Activated CD8-positive, alpha-beta T cell treated with anti-CD3 and anti-CD28 coated beads, Interleukin-2, amount 10 ng/mL, durations not matched to agents 7 days and 5 days (primary cell): ENCODE data around the gene SLC25A26. TPM values are rescaled to one million over a fixed set of nuclear protein-coding genes. Genes with fewer than 3 reads are reported as not detected.

Source experiments
- ATAC-seq: fragments of 150-1000 bp; cut with Tn5 transposase; one replicate; pipeline ENCODE4 v1.10.0; 2021; ENCODE audit warnings: moderate library complexity
- CTCF ChIA-PET: fragments of 350-600 bp; sonication (Branson Sonifier 250); formaldehyde crosslinking; loops from one replicate; lab custom pipeline; 2021; ENCODE audit warnings: antibody characterized with exemption; lab: Charles Lee
- POLR2A ChIA-PET: fragments of 350-600 bp; sonication (Branson Sonifier 250); formaldehyde crosslinking; loops from one replicate; lab custom pipeline; 2021; ENCODE audit warnings: antibody characterized with exemption; lab: Charles Lee
- DNase-seq: peaks from one replicate; pipeline ENCODE4 v3.0.0-alpha.2; 2020
- H3K27ac Mint-ChIP-seq: one replicate; pipeline ENCODE4 v1.8.0; 2021; ENCODE audit warnings: mild to moderate bottlenecking, mixed read lengths
- H3K27me3 Mint-ChIP-seq: one replicate; pipeline ENCODE4 v1.8.0; 2021; ENCODE audit warnings: low read depth, mixed read lengths
- H3K36me3 Mint-ChIP-seq: one replicate; pipeline ENCODE4 v1.8.0; 2021; ENCODE audit warnings: low read depth, mixed read lengths
- H3K4me1 Mint-ChIP-seq: one replicate; pipeline ENCODE4 v1.8.0; 2021; ENCODE audit warnings: low read depth, mixed read lengths
- H3K4me3 Mint-ChIP-seq: one replicate; pipeline ENCODE4 v1.8.0; 2021; ENCODE audit warnings: mild to moderate bottlenecking, mixed read lengths
- H3K9me3 Mint-ChIP-seq: one replicate; pipeline ENCODE4 v1.8.0; 2022; ENCODE audit warnings: mixed read lengths; ENCODE audit not compliant: insufficient read depth
- total RNA-seq, 2 experiments: library from RNA; stranded (reverse); gene quantifications; one replicate each; pipeline ENCODE4 v1.2.3, GENCODE V29; 2021

SLC25A26 gene
- total RNA-seq, 2 experiments from 2014 or later = 14.2 to 14.3 TPM

GRCh38 chr3:66256806-66257205 lies 36.0 kb downstream of the SLC25A26 start:
- H3K27me3 Mint-ChIP-seq = no peaks in the 10 kb centered on the region
- ChIA-PET POLR2A (no interaction called here), CTCF (interaction anchor here (2.0 kb wide), 1 partner anchor 566 kb away, joined by 10 read pairs; no protein-coding TSS in a partner anchor)
- no peaks in the 10 kb centered on the region for H3K9me3 Mint-ChIP-seq
- no peak for ATAC-seq
- DNase-seq = no peak
- H3K4me3 Mint-ChIP-seq = no peak overlapping the region
- no peak overlapping the region for H3K27ac Mint-ChIP-seq
- no peaks in the 10 kb centered on the region for H3K36me3 Mint-ChIP-seq
- H3K4me1 Mint-ChIP-seq = no peaks in the 10 kb centered on the region

GRCh38 chr3:66259566-66260255 lies 38.9 kb downstream of the SLC25A26 start:
- CTCF ChIA-PET = interaction anchor here (0.8 to 2.5 kb wide), 2 partner anchors 8 to 712 kb away, joined by 3 to 5 read pairs; no protein-coding TSS in a partner anchor
- no peak for ATAC-seq
- DNase-seq = no peak
- Mint-ChIP-seq H3K36me3 (no peaks in the 10 kb centered on the region), H3K4me1 (no peaks in the 10 kb centered on the region), H3K27ac (no peak overlapping the region), H3K9me3 (no peaks in the 10 kb centered on the region), H3K27me3 (no peaks in the 10 kb centered on the region), H3K4me3 (no peak overlapping the region)
- POLR2A ChIA-PET = no interaction called here

- ChIA-PET POLR2A (no interaction called here), CTCF (interaction anchor here (2.5 kb wide), 1 partner anchor 9 kb away, joined by 5 read pairs; no protein-coding TSS in a partner anchor)
- no peaks in the 10 kb centered on the region for H3K9me3 Mint-ChIP-seq
- DNase-seq (no peak), ATAC-seq (no peak)
- H3K27ac Mint-ChIP-seq = no peak overlapping the region
- H3K27me3 Mint-ChIP-seq = no peaks in the 10 kb centered on the region
- no peak overlapping the region for H3K4me3 Mint-ChIP-seq
- no peaks in the 10 kb centered on the region for H3K4me1 Mint-ChIP-seq
- H3K36me3 Mint-ChIP-seq = no peaks in the 10 kb centered on the region
Observed at GRCh38 chr3:66260431-66260830, 39.6 kb downstream of the SLC25A26 start.

- Mint-ChIP-seq H3K36me3 (no peaks in the 10 kb centered on the region), H3K4me1 (no peaks in the 10 kb centered on the region), H3K27me3 (no peaks in the 10 kb centered on the region), H3K9me3 (no peaks in the 10 kb centered on the region), H3K4me3 (no peak overlapping the region), H3K27ac (no peak overlapping the region)
- POLR2A ChIA-PET = no interaction called here
- DNase-seq (no peak), ATAC-seq (no peak)
- CTCF ChIA-PET = interaction anchor here (0.7 to 2.5 kb wide), 3 partner anchors 10 to 561 kb away, joined by 3 to 5 read pairs (median 4); no protein-coding TSS in a partner anchor
Observed at GRCh38 chr3:66261355-66261754, 40.6 kb downstream of the SLC25A26 start.

- no peaks in the 10 kb centered on the region for H3K4me1 Mint-ChIP-seq
- no peak overlapping the region for H3K27ac Mint-ChIP-seq
- CTCF ChIA-PET = interaction anchor here (1.0 to 4.1 kb wide), 2 partner anchors 12 to 551 kb away, joined by 3 to 16 read pairs; no protein-coding TSS in a partner anchor
- H3K9me3 Mint-ChIP-seq = no peaks in the 10 kb centered on the region
- H3K36me3 Mint-ChIP-seq = no peaks in the 10 kb centered on the region
- no peak overlapping the region for H3K4me3 Mint-ChIP-seq
- DNase-seq (no peak), ATAC-seq (no peak)
- H3K27me3 Mint-ChIP-seq = no peaks in the 10 kb centered on the region
- POLR2A ChIA-PET = no interaction called here
Observed at GRCh38 chr3:66265649-66266048, 44.8 kb downstream of the SLC25A26 start.

GRCh38 chr3:66266551-66266950 lies 45.8 kb downstream of the SLC25A26 start:
- Mint-ChIP-seq H3K27me3 (no peaks in the 10 kb centered on the region), H3K36me3 (no peaks in the 10 kb centered on the region), H3K4me1 (no peaks in the 10 kb centered on the region), H3K4me3 (no peak overlapping the region), H3K27ac (no peak overlapping the region), H3K9me3 (no peaks in the 10 kb centered on the region)
- ChIA-PET CTCF (interaction anchor here (0.7 to 1.1 kb wide), 2 partner anchors 10 to 555 kb away, joined by 3 read pairs; no protein-coding TSS in a partner anchor), POLR2A (no interaction called here)
- ATAC-seq (no peak), DNase-seq (no peak)

GRCh38 chr3:66267031-66267430 lies 46.2 kb downstream of the SLC25A26 start:
- H3K4me1 Mint-ChIP-seq = no peaks in the 10 kb centered on the region
- ATAC-seq = no peak
- no peaks in the 10 kb centered on the region for H3K36me3 Mint-ChIP-seq
- H3K9me3 Mint-ChIP-seq = no peaks in the 10 kb centered on the region
- H3K27me3 Mint-ChIP-seq = no peaks in the 10 kb centered on the region
- DNase-seq = no peak
- POLR2A ChIA-PET = no interaction called here
- H3K27ac Mint-ChIP-seq = no peak overlapping the region
- no peak overlapping the region for H3K4me3 Mint-ChIP-seq
- CTCF ChIA-PET = interaction anchor here (0.7 to 1.1 kb wide), 3 partner anchors 11 to 555 kb away, joined by 3 read pairs; no protein-coding TSS in a partner anchor

GRCh38 chr3:66267906-66268305 lies 47.1 kb downstream of the SLC25A26 start:
- Mint-ChIP-seq H3K36me3 (peaks cover 6% of the 10 kb centered on the region), H3K27me3 (no peaks in the 10 kb centered on the region), H3K9me3 (no peaks in the 10 kb centered on the region), H3K4me1 (no peaks in the 10 kb centered on the region), H3K4me3 (no peak overlapping the region), H3K27ac (no peak overlapping the region)
- ATAC-seq (no peak), DNase-seq (no peak)
- CTCF ChIA-PET = interaction anchor here (0.8 to 1.1 kb wide), 2 partner anchors 12 to 110 kb away, joined by 3 read pairs; no protein-coding TSS in a partner anchor
- POLR2A ChIA-PET = no interaction called here

GRCh38 chr3:66268864-66269263 lies 48.1 kb downstream of the SLC25A26 start:
- CTCF ChIA-PET = interaction anchor here (1.1 to 2.5 kb wide), 3 partner anchors 15 to 553 kb away, joined by 3 to 12 read pairs (median 3); no protein-coding TSS in a partner anchor
- no peaks in the 10 kb centered on the region for H3K9me3 Mint-ChIP-seq

GRCh38 chr3:66269411-66269810 lies 48.6 kb downstream of the SLC25A26 start:
- POLR2A ChIA-PET = no interaction called here
- Mint-ChIP-seq H3K4me1 (no peaks in the 10 kb centered on the region), H3K9me3 (no peaks in the 10 kb centered on the region), H3K36me3 (peaks cover 11% of the 10 kb centered on the region), H3K4me3 (no peak overlapping the region), H3K27ac (no peak overlapping the region), H3K27me3 (no peaks in the 10 kb centered on the region)
- no peak for DNase-seq
- no peak for ATAC-seq
- CTCF ChIA-PET = interaction anchor here (0.6 to 2.5 kb wide), 4 partner anchors 15 to 553 kb away, joined by 3 to 12 read pairs (median 3); no protein-coding TSS in a partner anchor

More at GRCh38 chr3:66268864-66269263, 48.1 kb downstream of the SLC25A26 start:
- Mint-ChIP-seq H3K36me3 (peaks cover 11% of the 10 kb centered on the region), H3K27ac (no peak overlapping the region), H3K4me1 (no peaks in the 10 kb centered on the region), H3K4me3 (no peak overlapping the region), H3K27me3 (no peaks in the 10 kb centered on the region)
- DNase-seq (no peak), ATAC-seq (no peak)
- POLR2A ChIA-PET = no interaction called here

- H3K4me1 Mint-ChIP-seq = no peaks in the 10 kb centered on the region
- ChIA-PET CTCF (interaction anchor here (1.1 to 2.5 kb wide), 2 partner anchors 16 to 546 kb away, joined by 3 to 12 read pairs; no protein-coding TSS in a partner anchor), POLR2A (no interaction called here)
- H3K27ac Mint-ChIP-seq = no peak overlapping the region
- H3K36me3 Mint-ChIP-seq = peaks cover 11% of the 10 kb centered on the region
- H3K27me3 Mint-ChIP-seq = no peaks in the 10 kb centered on the region
- DNase-seq = no peak
- no peaks in the 10 kb centered on the region for H3K9me3 Mint-ChIP-seq
- ATAC-seq = no peak
- no peak overlapping the region for H3K4me3 Mint-ChIP-seq
Observed at GRCh38 chr3:66270288-66270687, 49.5 kb downstream of the SLC25A26 start.

- CTCF ChIA-PET = interaction anchor here (1.1 to 2.5 kb wide), 2 partner anchors 17 to 545 kb away, joined by 3 to 12 read pairs; no protein-coding TSS in a partner anchor
Observed at GRCh38 chr3:66270701-66271100, 49.9 kb downstream of the SLC25A26 start.

More at GRCh38 chr3:66270701-66271100, 49.9 kb downstream of the SLC25A26 start:
- Mint-ChIP-seq H3K27me3 (no peaks in the 10 kb centered on the region), H3K4me3 (no peak overlapping the region), H3K27ac (no peak overlapping the region), H3K4me1 (no peaks in the 10 kb centered on the region), H3K9me3 (no peaks in the 10 kb centered on the region), H3K36me3 (peaks cover 11% of the 10 kb centered on the region)
- POLR2A ChIA-PET = no interaction called here
- ATAC-seq (no peak), DNase-seq (no peak)
